ENCODE data around the gene KCNH8. TPM values are rescaled to one million over a fixed set of nuclear protein-coding genes. Genes with fewer than 3 reads are reported as not detected.

Gene KCNH8
- total and polyA plus RNA-seq, 2 of the 4 experiments (the other 2 are of a cell fraction): not detected

GRCh38 chr3:19457449-19457848 lies 309.1 kb downstream of the KCNH8 start:
- DNase-seq (no peak), ATAC-seq (ENCODE audit: low read depth) (no peak)
- no peak overlapping the region for H3K9ac ChIP-seq (ENCODE audit: low read depth, low read length)
- H3K14ac ChIP-seq (replicated peaks; ENCODE audit: low read depth, low read length): no peak overlapping the region
- no peak overlapping the region for H4K8ac ChIP-seq (ENCODE audit: low read depth in 2 of 2, low read length in 2 of 2)
- H2AK5ac ChIP-seq (ENCODE audit: low read depth, low read length): no peak overlapping the region
- no peaks in the 10 kb centered on the region for H4K20me1 ChIP-seq (ENCODE audit: insufficient read depth, low read length)
- no TSS peak for BruUV-seq (replicated peaks)
- H2BK20ac ChIP-seq (ENCODE audit: low read depth, low read length): no peak overlapping the region
- in situ Hi-C loops (cut with MboI; ENCODE audit: low sequenced_read_pairs): no loop called here
- no peak overlapping the region for H3K23ac ChIP-seq (ENCODE audit: low read depth, low read length)
- H2AK9ac ChIP-seq (replicated peaks; ENCODE audit: low read depth, low read length, poor library complexity): no peak overlapping the region
- no CpG with 5 or more reads among the region's 3 CpGs for WGBS, 2 experiments (ENCODE audit: extremely low coverage in 2 of 2, insufficient read length in 1 of 2)
- ChIA-PET CTCF (no interaction called here), POLR2A (ENCODE audit: unreplicated experiment) (no interaction called here)
- H3K36me3 ChIP-seq (ENCODE audit: control insufficient read depth, insufficient read depth, low read length): no peaks in the 10 kb centered on the region
- TF ChIP-seq RFX5 (IDR thresholded peaks at IDR 0.05; ENCODE audit: low read depth, low read length): no peak
- TF ChIP-seq MAFK (IDR thresholded peaks at IDR 0.05; ENCODE audit: low read depth, low read length): no peak
- no peak for TF ChIP-seq MXI1 (IDR thresholded peaks at IDR 0.05; ENCODE audit: borderline replicate concordance, low read depth, low read length)
- TF ChIP-seq, protein P1, sequence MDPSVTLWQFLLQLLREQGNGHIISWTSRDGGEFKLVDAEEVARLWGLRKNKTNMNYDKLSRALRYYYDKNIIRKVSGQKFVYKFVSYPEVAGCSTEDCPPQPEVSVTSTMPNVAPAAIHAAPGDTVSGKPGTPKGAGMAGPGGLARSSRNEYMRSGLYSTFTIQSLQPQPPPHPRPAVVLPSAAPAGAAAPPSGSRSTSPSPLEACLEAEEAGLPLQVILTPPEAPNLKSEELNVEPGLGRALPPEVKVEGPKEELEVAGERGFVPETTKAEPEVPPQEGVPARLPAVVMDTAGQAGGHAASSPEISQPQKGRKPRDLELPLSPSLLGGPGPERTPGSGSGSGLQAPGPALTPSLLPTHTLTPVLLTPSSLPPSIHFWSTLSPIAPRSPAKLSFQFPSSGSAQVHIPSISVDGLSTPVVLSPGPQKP (IDR thresholded peaks at IDR 0.05; ENCODE audit: borderline replicate concordance, low read depth, low read length): no peak
- no peak for TF ChIP-seq RCOR1 (IDR thresholded peaks at IDR 0.05; ENCODE audit: insufficient replicate concordance, low read length)
- TF ChIP-seq CHD1 (IDR thresholded peaks at IDR 0.05; ENCODE audit: low read depth, low read length): no peak
- TF ChIP-seq, protein P2, sequence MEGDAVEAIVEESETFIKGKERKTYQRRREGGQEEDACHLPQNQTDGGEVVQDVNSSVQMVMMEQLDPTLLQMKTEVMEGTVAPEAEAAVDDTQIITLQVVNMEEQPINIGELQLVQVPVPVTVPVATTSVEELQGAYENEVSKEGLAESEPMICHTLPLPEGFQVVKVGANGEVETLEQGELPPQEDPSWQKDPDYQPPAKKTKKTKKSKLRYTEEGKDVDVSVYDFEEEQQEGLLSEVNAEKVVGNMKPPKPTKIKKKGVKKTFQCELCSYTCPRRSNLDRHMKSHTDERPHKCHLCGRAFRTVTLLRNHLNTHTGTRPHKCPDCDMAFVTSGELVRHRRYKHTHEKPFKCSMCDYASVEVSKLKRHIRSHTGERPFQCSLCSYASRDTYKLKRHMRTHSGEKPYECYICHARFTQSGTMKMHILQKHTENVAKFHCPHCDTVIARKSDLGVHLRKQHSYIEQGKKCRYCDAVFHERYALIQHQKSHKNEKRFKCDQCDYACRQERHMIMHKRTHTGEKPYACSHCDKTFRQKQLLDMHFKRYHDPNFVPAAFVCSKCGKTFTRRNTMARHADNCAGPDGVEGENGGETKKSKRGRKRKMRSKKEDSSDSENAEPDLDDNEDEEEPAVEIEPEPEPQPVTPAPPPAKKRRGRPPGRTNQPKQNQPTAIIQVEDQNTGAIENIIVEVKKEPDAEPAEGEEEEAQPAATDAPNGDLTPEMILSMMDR (conservative IDR thresholded peaks at IDR 0.05; ENCODE audit: low read depth, low read length): no peak
- no peak for TF ChIP-seq FOS (IDR thresholded peaks at IDR 0.05; ENCODE audit: low read depth, low read length)
- no peak for TF ChIP-seq USF2 (IDR thresholded peaks at IDR 0.05; ENCODE audit: low read depth, low read length)
- no peak for TF ChIP-seq POLR2A (IDR thresholded peaks at IDR 0.05; ENCODE audit: low read depth, low read length)
- TF ChIP-seq MAZ (IDR thresholded peaks at IDR 0.05; ENCODE audit: borderline replicate concordance, low read depth, low read length): no peak
- TF ChIP-seq BHLHE40 (IDR thresholded peaks at IDR 0.05; ENCODE audit: low read depth, low read length): no peak
- no peak for TF ChIP-seq RAD21 (IDR thresholded peaks at IDR 0.05; ENCODE audit: low read length)
- no peak for TF ChIP-seq NFE2L2 (IDR thresholded peaks at IDR 0.05; ENCODE audit: low read depth, low read length)
- H3K18ac ChIP-seq (ENCODE audit: low read depth, low read length): no peak overlapping the region
- no peak overlapping the region for H3K56ac ChIP-seq (ENCODE audit: extremely low read depth, insufficient read depth, low read length)
- H3K27ac ChIP-seq (ENCODE audit: insufficient read depth, low read length): no peak overlapping the region
- H3K79me1 ChIP-seq (ENCODE audit: low read depth in 1 of 2, low read length in 2 of 2): no peaks in the 10 kb centered on the region
- no peak overlapping the region for H3K4me2 ChIP-seq (ENCODE audit: low read depth, low read length)
- H4K5ac ChIP-seq (ENCODE audit: low read depth, low read length): no peak overlapping the region
- no peak overlapping the region for H3K4me3 ChIP-seq (ENCODE audit: insufficient read depth, low read depth, low read length)
- H2BK15ac ChIP-seq (ENCODE audit: low read depth, low read length): no peak overlapping the region
- H3K27me3 ChIP-seq (ENCODE audit: control insufficient read depth, insufficient read depth, low read length): no peaks in the 10 kb centered on the region
- peaks cover 2% of the 10 kb centered on the region; the same call in 1 of the 2 replicates for H3K9me3 ChIP-seq (ENCODE audit: control insufficient read depth, insufficient read depth, low read length)
- H3K4me1 ChIP-seq (ENCODE audit: control insufficient read depth, insufficient read depth, low read length): no peaks in the 10 kb centered on the region
- dilution Hi-C loops (cut with HindIII; ENCODE audit: low sequenced_read_pairs, unreplicated experiment): no loop called here
- no peaks in the 10 kb centered on the region for H3K9me1 ChIP-seq (ENCODE audit: insufficient read depth, low read length)
- no peak overlapping the region for H4K91ac ChIP-seq (ENCODE audit: insufficient read depth, low read depth, low read length)
- H3K4ac ChIP-seq (ENCODE audit: low read depth, low read length): no peak overlapping the region
- no peak overlapping the region for H2BK5ac ChIP-seq (ENCODE audit: low read depth, low read length, poor library complexity, severe bottlenecking)
- H2BK120ac ChIP-seq (ENCODE audit: low read depth, low read length): no peak overlapping the region
- H2AFZ ChIP-seq (replicated peaks; ENCODE audit: low read length, poor library complexity): no peak overlapping the region
- intact Hi-C loops (cut with micrococcal nuclease): no loop called here
